GM21786 (cell line): ENCODE data around the gene PCLO.
"Not testable (repeated sequence)": the region's sequence is repeated elsewhere in the genome, so short reads cannot be mapped to it uniquely, and the experiment has no call there.

ENCODE experiments used
- ATAC-seq: cut with Tn5 transposase; IDR thresholded peaks from one replicate; pipeline ENCODE4 v1.9.1; 2021; ENCODE audit not compliant: unreplicated experiment

Gene PCLO

DNA sequence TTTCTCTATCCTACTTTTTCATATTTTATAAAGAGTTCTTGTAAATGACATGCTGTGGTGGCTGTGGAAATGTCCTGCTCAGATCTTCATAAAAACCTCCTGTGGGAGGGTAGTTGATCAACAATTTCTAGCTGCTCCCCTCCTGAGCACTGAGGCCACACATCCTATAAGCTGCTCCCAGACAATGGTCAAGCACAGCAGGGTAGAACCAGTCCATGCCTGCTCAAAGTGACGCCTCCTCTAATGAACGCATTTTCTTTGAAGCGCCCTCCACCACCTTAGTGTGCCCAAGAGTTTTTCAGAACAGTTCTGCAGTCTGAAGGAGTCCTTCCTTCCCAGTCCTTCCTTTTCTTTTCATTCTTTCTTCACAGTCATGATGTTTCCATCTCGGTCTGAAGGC is 420.5 kb downstream of the PCLO start:
- ATAC-seq: no peak

DNA sequence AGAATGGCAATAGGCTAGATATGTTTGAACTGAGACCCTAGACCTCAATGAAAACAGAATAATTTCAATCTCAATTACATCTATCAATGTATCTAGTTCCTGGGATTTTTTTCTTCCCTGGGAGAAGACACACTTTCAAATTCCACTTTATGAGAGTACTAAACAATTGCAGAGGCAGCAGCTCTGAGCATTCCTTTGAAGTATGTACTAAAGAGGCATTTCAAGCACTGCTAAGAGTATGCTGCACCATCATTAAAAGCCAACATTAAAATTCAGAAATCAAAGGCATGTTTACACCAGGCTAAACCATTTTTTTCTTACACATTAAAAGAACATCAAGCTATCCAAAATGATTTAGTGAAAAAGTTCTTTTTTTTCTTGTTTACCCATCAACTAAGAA is 421.2 kb downstream of the PCLO start:
- no peak for ATAC-seq

DNA sequence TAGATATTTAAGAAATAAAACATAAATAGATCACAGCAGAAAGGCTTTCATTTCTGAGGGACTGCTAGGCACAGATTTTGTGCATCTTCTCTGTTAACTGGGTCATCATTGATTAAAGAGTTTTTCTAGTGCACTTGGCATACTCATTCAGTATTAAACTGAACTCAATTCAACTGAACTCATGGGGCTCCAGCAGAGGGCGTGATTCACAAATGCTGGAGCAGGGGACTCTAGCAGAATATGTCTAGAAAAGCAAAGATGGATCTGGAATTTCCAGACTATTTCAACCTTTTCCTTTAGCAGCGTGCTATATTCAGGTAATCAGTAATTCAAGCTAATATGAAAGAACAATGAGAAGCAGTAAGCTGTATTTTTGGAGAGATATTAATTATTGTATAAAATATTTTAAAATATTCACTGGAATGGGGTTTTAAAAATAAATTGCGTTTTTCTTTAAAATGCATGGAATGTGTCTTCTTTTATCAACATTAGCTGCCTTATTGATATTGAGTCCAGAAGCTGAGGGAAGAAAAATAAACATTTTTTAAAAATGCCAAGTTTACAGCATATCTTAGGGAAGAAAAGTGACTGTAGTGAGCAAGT is 422.3 kb downstream of the PCLO start:
- ATAC-seq: peak; percentile 58

DNA sequence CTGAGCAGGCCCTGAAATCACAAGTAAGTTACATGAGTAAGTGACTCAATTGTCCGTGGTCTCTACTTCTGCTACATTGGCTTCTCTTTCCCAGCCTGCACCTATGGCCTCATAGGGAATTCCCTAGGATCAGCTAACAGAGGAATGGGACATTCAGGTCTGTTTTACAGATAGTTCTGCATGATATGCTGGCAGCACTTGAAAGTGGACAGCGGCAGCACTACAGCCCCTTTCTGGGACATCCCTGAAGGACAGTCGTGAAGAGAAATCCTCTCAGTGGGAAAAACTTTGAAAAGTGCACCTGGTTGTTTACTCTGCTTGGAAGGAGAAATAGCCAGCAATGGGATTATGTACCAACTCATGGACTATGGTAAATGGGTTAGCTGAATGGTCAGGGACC is 426.1 kb downstream of the PCLO start:
- no peak for ATAC-seq

DNA sequence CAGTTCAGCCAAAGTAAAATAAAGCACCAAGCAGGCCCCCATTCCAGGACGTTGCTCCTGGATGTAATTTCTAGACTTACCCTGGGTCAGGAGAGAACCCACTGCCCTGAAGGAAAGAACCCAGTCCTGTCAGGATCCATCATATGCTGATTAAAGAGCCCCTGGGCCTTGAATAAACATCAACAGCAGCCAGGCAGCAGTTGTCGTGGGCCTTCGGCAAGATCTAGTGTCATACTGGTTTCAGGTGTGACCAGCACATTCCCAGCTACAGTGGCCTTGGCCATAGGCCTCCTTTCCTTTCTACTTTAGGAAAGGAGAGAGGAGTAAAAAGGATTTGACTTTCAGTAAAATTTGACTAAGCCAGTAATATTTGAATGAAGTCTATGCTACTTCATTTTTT is 430.0 kb downstream of the PCLO start:
- no peak for ATAC-seq

DNA sequence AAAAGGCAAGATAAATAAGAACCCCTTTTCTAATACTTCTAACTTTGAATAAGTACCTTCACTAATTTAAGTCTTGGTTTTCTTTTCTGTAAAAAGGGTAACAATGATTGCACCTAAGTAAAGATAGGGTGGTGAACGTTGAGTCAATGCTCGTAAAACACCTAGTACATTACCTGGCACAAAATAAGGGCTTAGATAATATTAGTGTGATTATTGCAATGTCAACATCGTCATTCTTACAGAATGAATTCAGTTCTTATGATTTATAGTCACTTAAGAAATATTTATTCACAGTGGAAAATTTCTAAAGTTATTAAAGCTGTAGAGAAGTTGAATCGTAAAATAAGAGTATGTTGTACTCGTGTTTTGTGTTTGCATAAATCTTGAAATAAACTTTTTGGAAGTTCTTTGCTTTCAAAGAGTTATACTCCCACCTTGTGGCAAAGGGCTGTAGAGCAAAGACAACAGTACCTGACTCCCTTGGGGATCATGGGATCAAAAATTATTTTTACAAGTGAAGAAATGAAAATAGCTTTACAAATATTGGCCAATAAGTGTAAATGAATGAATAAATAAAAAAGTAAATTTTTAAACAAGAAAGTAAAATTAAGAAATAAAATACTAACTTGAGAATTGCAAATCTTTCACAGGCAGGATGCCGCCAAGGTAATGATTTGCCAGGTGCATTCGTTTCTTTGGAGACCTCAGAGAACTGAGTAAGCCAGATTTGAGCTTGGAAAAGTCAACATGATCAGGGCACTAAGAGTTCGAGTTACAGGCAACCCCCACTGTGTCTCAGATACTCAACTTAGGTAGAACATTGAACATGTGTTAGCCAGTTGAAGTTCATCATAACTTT is 433.3 kb downstream of the PCLO start:
- ATAC-seq: no peak

DNA sequence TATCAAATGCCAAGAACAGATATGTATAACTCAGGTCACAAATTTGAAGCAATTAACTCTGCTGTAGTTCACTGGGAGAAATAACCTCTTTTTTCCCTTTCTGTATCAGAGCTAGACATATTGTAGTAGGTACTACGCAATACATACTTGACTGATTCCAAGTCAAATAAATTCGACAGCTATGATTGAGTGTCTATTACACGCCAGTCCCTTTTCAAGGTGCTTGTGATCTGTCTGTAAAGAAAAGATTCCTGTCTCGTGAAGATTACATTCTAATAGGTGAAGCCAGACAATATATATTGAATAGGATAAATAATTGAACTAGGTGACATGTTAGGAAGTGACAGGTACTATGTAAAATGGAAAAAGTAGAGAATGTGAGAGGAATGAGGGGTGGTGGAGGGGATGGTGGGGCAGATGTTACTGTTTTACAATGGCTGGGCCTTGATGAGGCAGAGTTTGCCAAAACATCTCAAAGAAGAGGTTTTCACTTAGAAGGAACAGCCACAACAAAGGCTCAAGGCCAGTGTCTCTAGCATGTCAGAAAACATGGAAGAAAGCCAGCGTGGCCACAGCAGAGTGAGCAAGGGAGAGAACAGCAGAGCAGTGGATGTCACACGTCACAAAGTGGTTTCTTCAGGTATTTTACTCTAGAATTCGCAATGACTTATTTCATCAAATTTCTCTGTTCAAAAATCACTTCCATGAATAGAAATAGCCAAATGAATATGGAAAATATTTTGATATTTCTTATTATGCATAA is 436.5 kb downstream of the PCLO start:
- ATAC-seq: no peak

DNA sequence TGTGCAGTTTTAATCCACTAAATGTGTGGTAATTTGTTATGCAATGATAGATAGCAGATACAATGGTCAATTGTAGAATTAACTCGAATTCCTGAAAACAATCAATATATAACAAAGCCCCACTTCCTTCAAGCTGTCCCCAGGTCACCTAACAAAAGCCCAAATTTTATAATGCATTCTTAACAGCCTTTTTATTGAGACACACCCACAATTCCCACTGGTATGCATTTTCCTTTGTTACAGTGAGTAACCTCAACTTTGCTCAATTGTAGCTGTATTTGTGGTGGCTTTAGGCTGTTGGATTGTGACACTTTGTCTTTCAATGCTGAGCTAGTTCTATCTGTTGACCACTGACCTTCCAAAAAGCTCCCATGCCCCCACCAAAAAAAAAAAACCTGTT is 439.3 kb downstream of the PCLO start:
- ATAC-seq: no peak

DNA sequence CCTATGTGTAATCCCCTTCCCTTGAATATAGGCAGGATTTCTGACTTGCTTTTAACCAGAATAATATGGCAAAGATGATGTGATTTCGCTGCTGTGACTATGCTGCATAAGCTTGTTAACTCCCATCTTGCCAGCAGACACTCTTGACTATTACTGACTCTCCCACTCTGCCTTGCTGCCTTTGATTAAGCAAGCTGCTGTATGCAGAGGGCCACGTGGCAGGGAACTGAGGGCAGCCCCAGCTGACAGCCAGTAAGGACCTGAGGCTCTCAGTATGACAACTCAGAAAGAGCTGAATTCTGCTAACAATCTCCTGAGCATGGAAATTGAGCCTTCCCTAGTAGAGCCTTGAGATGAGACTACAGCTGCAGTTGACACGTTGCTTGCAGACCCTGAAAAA is 439.7 kb downstream of the PCLO start:
- no peak for ATAC-seq

DNA sequence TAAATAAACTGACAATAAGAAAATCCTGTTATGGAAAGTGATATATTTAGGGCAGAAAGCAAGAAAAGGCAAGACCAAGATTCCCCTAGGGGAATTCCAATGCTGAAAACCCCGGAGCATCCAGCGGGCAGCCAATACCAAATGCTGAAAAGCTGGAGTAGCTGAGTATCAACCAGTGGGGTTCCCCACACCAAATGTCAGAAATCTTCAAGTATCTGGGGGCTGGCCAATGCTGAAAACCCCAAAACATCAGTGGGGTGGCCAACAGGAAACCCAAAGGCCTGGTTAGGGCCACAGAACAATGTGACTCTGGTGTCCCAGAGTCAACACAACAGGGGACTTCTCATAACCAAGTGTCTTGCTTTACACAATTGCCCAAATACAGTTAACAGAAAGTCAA is 447.3 kb downstream of the PCLO start:
- ATAC-seq: peak; percentile 67

DNA sequence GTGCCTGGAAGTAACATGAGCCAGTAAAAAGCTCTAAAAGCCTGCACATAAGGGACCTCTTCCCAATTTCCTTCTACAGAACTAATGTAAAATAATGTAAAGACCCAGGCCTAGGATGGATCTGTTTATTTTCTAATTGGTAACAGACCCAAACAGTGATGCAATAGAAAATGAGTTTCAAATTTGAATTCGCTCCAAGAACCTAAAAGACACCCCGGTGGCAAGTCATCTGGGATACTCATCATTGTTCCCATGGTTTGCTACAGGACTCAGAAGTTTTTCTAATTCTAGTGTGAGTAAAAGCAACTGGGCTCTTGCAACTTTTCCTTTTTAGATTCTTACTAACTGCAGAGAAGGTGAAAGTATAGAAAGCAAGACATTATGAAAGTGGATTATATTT is 447.8 kb downstream of the PCLO start:
- no peak for ATAC-seq

DNA sequence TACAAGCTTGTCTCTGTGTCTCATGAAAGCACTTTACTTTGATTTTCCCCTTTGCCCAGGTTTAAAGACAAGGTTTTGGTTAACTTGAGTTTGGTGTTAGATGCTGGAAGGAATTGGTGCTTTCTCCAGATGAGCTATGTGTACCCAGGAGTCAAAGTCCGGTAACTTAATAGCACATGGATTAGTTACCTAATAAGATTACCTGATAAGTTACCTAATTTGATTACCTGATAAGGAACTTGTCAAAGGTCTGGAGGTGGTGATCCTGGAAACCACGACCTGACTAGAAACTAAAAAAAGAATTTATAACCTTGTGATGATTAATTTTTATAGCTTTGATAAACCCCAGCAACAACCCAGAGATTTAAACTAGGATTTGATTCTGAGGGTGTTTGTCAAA is 449.2 kb downstream of the PCLO start:
- no peak for ATAC-seq

DNA sequence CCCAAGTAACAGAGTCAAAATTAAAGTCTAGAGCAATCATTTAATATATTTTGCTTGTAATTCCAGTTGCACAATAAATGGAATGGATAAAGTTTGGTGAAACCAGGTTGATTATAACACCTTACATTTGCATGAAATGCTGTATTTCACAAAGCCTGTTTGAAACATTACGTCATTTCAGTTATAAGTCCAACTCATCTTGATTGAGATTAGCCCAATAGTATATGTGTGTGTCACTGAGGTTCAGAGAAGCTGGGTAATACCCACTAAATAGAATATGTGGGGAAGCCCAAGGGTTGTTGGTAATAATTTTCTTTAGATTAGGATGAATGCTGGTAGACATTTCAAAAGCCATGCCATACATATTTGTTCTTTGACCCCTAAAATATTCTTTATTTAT is 456.3 kb downstream of the PCLO start:
- not testable (repeated sequence) for ATAC-seq

DNA sequence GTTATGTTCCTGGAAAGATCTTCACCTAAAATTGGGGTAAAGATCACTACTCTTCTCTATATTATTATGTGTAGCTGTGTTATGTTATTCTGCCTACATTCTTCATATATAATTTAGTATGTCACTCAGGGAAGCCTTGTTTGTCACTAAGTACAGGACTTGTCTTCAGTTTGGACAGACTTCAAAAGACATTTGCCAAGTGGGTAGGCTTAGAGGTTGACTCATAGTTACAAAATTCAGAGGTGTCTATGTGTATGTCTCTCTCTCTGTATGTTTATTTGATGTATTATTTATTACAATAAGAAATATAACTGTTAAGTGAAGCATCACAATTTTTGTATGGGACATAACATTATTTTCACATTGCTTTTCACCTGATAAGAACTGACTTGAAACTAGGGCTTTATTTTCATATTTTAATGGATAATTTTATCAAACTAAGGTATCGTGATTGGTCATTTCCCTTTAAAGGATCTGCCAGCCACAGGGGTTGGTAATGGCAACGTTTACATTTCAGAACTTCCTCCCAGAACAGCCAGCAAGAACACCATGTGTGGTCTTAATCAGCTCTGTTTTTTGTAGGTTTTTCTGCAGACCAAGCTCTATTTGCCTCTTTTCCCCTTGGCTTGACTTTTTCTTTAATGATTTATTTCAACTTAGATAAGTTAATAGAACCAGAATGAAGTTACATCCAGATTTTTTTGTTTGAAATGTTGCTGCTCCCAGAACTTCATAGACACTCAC is 457.0 kb downstream of the PCLO start:
- no peak for ATAC-seq

DNA sequence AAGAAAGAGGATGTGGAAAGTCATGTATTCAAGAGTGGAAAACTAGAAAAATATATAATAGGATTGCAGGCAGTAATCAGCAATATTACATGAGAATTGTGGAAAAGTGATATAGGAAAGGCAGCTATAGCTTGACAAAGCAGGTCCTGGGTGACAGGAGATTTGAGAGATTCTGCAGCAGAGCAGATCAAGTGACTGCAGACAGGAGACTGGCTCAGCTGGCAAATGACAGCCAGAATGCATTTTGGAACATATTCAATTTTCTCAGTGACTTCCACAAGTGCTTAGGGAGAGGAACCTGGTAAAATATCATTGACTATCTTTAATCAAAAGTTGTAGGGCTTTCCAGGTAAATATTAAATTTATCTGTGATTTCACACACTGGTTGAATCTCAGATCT is 458.6 kb downstream of the PCLO start:
- no peak for ATAC-seq
